GM18907 (cell line): ENCODE results near the gene SEBOX.
A peak's percentile ranks its signal among the peaks of the same experiment; 100 is the strongest.
"Not testable (repeated sequence)": the region's sequence is repeated elsewhere in the genome, so short reads cannot be mapped to it uniquely, and the experiment has no call there.

Source experiments
- ATAC-seq: cut with Tn5 transposase; IDR thresholded peaks from one replicate; pipeline ENCODE4 v1.9.1; 2021; ENCODE audit warnings: mild to moderate bottlenecking, moderate library complexity; ENCODE audit not compliant: unreplicated experiment

SEBOX gene

DNA sequence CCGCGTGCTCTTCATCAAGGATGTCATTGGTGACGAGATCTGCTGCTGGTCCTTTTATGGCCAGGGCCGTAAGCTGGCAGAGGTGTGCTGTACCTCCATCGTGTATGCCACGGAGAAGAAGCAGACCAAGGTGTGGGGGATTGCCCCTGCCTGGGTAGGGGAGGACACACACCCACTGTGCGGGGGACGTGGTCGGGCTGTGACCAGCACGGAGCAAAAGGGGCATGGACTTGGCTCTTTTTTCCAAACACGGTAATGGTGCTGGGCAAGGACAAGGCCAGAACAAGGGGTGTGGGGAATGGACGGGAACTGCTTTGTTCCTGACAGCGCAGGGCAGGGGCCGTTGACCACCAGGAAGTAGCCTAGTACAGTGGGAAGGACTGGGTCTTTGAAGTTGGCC lies 22.7 kb downstream of the SEBOX start:
- ATAC-seq: no peak

DNA sequence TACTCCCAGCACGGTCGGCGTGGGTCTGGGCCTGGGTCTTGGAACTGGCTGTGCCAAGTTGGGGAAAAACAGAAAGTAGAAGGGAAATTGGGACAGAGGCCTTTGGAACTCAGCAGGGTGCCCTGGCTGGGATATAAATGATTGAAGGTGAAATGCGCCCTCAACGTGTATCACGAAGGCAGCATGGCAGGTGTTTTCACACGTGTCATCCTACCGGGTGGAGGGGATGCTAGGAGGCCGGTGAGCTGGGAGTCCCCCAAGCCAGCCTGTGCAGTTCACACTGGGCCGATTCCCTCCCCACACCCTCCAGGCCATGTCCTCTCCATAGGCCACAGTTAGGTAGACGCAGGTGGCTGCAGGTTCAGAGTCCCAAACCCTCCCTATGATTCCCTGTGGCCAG lies 23.5 kb downstream of the SEBOX start:
- ATAC-seq: no peak

DNA sequence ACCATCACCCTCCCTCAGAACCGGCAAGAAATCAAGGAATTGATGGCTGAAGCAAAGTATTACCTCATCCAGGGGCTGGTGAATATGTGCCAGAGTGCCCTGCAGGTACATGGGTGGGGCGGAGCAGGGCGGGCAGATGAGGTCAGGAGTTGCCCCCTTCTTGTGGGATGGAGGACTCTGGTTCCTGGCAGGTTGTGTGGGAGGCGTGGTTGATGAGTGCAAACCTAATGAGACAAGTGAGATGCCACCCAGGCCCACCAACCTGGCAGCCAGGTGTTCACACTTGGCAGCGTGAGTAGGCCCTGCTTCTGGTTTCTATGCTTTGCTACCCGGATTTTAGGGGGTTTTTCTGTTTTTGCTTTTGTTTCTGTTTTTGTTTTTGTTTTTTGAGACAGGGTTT lies 24.6 kb downstream of the SEBOX start:
- no peak for ATAC-seq

DNA sequence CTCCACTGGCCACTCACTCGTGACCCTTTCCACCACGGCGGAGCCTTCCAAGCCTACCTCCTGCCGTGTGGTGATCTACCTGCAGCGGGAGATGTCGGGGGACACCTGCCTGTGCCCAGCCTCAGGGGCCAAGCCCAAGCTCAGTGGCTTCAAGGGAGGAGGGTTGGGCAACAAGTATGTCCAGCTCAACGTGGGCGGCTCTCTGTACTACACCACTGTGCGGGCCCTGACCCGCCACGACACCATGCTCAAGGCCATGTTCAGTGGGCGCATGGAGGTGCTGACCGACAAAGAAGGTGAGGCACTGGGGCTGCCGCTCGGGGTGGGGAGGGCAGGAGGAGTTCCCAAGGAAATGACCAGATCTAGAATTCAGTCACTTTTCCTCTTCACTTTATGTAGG lies 25.6 kb downstream of the SEBOX start:
- no peak for ATAC-seq

DNA sequence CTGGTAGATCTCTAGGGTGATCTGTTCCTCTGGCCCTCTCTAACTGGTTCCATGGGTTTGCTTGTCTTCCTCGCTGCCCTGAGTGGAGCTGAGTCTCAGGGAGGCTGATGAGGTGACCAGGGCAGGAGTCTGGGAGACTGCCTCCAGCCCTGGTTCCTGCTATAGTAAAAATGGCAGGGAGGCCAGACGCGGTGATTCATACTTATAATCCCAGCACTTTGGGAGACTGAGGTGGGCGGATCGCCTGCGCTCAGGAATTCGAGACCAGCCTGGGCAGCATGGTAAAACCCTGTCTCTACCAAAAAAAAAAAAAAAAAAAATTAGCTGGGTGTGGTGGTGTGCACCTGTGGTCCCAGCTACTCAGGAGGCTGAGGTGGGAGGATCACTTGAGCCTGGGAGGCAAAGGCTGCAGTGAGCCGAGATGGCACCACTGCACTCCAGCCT lies 26.2 kb downstream of the SEBOX start:
- not testable (repeated sequence) for ATAC-seq

DNA sequence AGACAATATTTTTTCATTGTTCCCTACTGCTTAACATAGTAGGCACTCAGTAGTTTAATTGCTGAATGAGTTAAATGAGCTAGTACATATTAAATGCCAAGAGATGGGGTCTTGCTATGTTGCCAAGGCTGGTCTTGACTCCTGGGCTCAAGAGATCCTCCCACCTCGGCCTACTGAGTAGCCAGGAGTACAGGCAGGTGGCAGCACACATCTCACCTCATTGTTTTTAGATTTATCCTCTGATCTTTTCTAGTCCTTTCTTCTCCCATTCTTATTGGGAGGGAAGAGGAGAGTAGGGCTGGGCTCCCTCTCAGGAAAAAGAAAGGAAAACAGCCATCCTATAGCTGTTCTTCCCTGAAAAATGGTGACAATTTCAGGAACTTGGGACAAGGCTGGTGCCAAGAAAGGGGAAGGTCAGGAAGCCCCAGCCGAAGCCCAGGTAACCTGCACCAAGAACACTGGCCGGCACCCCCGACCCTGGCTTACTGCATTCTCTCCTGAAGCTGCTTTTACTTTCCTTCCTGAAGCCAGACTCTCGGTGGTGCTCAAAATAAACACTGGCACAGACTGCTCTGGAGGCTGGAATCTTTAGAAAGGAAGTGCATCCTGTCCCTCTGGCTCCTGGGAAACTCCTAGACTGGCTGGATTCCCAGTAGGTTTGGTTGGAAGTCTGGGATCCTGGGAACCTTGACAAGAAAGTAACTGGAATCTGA lies 26.8 kb downstream of the SEBOX start:
- ATAC-seq: no peak

DNA sequence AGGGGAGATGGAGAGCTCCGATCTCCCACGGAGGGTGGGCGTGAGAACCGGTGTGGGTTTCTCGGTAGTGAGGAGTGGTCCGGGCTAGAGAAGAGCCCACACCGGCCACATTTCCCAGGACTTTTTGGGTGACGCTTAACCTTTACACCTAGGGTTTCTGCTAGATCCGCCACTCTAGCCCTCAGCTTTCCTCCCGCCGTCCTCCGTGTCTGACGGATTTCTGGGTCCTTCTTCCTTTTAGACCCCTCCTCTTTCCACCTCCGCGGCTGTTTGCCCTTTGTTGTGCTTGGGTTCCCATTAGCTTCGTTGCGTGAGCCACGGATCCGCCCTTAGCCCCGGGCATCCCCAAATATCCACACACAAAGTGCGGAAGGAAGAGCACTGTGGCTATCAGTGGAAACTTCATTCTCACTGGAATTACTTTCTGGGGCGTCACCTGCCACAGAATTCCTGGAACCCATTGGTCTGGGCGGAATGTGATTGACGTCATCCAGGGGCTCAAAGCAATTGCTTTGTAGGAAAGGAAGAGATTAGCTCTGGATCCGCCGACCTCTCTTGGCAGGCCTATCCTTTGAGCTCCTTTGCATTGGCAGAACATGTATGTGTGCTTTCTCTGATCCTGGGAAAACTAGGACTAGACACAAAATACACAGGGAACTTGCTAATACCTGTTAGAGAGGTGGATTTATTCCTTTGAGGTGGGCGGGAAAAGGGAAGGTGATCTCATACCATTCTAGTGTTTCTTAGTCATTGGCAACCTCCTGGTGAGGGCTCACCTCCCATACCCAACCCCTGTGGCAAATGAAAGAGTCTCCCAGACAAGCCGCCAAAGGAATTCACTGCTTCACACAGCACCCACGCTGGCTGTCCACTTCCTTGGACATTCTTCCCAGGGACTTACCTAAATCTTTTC lies 28.8 kb downstream of the SEBOX start:
- peak; percentile 3 for ATAC-seq

DNA sequence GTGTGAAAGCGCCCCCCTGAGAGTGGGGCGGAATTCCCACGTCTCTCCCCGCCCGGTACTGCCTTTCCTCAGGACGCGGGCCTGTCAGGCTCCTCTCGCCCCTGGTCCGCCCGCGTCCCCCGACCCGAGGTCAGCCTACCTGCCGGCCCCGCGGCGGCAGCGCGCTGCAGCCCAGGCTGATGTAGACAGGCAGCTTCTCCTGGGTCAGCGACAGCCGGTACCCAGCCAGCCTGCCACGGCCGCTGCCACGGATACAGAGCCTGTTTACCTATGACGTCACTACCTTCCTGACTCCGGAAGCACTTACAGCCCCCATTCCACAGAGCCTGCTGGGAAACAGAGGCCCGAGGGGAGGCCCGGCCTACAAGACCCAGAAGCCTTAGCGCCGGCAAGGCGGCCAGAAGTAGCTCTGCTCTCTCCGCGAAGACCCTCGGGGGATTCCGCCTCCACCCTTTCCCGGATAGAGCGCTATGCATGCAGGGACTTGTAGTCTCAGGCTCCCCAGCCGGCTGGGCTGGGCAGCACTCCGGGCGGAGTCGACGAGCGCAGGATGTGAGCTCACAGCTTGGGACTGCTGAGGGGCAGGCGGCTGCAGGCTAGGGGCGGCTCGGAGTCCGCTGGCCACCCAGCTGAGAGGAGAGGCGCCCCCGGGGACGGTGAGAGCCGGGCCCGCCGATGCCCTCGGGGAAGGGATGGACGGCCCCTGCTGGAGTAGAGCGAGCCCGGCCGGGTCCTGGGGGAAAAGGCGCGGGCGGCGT lies 29.6 kb downstream of the SEBOX start, which contains the start of the genes IFT20 and TNFAIP1:
TSS of gene IFT20 (minus strand) at position 272 of the 758 bp plus-strand sequence. CDS start 3,487 bp downstream, outside the sequence.
TSS of gene TNFAIP1 (plus strand) at position 561 of the 758 bp plus-strand sequence. CDS start 3,761 bp downstream, outside the sequence.
- peak; percentile 95 for ATAC-seq

DNA sequence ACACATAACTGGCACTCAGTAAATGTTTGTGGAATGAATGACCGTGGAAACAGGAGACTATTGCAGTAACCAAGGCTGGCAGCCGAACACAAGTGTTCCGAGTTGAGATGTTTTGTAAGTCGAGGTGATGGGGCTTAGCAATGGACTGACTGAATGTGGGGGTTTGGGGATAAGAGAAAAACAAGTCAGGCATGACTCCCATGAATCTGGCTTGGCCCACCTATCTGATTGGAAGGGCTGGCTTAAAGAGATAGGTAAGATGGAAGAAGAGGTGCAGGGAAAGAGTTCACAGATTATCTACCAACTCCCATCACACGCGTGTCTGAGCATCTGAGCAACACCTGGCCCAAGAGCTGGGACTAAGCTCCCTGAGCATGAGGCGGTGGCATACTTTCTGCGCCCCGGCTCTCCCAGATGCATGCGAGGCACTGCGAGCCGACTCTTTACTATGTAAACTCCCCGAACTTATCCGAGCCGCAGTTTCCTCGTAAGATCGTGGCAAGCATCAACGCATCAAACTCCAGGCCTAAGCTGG lies 30.3 kb downstream of the SEBOX start:
- ATAC-seq: no peak

DNA sequence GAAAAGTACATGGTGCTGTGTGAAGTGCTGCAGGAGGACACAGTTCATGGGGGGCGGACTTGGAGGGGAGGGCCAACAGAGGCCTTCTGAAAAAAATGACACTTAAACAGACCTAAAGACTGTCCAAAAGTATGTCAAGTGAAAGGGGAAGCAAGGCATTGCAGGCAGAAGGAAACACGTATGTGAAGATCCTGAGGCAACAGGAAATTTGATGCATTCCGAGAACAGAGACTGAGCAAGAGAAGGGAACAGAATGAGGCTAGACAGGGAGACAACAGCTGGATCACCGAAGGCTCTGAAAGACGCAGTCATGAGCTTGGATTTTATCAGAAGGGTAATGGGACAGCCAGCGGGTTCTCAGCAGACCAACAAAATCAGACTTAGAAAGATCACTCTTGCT lies 30.8 kb downstream of the SEBOX start:
- ATAC-seq: no peak

DNA sequence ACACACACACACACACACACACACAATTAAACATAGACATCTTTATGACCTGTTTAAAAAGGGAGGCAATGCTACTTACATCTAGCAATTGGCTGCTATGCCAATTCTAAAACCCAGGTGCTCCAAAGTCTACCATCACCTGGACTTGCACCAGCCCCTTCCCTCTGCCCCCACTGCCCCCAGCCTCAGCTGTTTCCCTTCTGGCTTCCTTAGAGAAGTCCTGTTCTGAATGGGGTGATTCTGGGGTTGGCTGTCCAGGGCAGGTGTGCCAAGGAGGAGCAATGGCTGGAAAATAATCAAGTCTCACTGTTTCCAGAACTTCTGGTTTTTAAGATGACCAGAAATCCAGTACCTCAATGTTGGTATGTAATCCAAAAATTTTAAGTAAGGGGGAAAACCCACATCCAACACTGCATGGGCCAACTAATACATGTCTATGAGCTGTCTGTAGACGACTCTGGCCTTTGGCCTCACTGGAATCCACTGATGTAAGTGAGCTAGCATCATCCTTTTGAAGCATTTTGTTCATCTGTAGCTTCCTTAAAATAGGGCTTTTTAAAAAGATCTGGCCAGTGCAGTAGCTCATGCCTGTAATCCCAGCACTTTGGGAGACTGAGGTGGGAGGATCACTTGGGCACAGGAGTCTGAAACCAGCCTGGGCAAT lies 31.8 kb downstream of the SEBOX start:
- no peak for ATAC-seq

DNA sequence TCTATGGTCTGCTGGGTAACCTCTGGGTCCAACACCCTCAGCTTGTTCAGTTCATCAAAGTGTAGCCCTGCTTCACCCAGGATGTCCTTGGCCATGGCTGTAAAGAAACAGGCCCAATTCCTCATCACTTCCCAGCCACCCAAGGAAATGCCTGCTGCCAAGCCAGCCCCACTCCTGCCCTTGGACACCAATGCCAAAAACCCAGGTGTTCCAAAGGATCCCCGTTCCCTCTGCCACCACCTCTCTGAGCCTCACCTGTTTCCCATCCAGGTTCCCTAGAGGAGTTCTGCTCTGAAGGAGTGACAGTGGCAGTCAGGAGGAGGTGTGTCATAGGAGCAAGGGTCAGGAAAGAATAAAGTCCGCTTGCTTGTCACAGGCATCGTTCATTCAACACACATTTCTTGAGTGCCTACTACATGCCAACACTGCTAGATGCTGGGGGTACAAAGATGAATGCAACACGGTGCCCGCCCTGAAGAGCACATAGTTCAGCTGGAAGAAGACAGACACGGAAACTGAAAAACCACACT lies 33.0 kb downstream of the SEBOX start:
- no peak for ATAC-seq

DNA sequence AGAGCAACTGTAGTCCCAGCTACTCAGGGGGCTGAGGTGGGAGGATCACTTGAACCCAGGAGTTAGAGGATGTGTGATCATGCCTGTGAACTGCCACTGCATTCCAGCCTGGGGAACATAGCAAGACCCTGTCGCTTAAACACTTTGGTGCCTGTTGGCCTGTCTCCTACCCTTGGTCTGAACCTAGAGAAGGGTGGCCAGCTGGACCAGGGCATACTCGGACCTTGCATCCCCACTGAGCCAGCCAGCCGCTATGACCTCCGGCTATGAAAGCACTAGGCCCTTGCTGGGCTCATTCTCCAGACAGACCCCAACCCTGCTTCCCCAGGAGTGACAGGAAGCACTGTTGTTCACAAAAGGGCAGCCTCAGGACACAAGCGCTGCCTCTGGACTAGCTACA lies 34.3 kb downstream of the SEBOX start:
- ATAC-seq: no peak

DNA sequence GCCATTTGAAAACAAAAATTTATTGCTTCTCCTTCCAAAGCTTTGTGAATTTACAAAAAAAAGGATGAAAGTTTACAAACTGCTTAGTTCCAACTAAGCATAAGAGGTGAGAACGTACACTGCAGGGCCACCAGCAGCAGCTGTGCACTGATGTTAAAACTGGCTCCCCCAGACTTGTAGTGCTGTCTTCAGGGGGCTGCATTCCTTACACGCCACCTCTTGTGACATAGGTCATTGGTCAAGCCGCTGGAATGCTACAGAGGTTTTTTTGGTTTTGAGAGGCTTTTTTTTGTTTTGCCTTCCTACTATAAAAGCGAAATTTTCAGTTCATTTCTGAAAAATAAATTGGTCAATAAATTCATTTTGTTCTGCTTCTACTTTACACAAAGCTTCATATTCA lies 36.7 kb downstream of the SEBOX start:
- ATAC-seq: no peak

DNA sequence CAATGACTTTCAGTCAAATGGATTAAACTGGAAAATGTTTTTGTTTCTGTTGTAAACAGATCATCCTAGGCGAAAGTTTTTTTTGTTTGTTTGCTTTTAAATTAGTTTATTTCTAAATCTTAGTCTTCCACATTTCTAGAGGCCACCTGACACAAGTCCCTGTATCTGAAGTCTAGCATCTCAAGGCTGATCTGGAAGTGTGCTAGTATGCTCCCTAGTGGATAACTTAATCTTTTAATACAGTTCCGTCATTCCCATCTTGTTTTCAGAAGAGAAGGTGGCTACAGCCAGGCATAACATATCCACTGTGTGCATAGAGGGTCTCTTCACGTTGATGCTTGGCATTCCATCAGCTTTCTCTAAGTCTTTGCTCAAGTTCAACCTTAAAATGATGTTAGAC lies 37.3 kb downstream of the SEBOX start:
- no peak for ATAC-seq

DNA sequence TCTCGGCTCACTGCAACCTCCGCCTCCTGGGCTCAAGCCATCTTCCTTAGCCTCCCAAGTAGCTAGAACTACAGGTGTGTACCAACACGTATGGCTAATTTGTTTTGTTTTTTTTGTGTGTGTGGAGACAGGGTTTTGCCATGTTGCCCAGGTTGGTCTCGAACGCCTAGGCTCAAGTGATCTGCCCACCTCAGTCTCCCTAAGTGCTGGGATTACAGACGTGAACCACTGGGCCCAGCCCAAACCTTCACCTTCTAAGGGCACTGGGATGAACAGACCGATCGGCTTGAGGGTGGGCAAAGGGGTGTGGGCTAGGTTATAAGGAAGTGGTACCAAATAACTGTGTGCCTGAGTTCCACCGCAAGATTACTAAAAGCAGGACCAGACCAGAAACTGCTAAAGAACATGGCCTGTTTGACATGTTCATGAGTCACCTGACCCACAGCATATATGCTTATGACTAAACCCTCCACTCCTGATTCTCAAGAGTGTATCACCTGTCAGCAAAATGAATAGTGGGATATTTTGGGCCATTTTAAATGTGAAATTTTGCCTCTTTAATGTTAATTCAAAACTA lies 37.9 kb downstream of the SEBOX start:
- peak; percentile 47 for ATAC-seq

DNA sequence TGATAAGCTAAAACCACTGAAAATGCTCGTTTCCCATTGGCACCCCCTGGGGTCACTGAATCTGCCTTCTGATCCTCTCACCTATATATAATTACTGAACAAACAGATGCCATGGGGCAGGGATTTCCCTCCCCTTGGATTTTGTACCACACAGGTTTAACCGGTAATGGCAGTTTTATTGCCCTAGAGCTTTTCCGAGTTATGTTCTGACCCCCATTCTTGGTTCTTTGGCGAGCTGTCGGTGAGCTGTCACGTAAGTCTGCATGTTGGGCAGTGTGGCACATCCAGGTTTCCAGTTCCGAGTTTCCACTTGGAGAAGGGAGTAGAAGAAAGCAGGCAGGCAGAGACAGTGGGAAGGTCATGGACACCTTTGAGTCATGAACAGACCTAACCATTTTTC lies 38.9 kb downstream of the SEBOX start:
- no peak for ATAC-seq

DNA sequence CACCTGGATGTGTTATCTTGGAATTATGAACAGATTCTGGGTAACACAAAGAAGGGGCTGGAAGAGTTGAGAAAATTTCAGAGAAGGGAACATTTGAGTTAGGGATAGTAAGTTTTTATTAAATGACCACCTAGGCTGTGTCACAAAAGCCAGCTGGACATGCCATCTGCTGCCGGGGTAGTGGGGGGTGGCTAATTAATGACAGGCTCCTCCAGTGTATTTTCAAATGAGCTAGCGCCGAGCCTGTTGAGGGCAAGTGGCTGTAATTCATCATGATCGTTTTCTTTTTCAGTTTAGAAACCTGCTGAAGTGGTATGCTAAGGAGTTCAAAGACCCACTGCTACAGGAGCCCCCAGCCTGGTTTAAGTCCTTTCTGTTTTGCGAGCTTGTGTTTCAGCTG lies 39.8 kb downstream of the SEBOX start:
- no peak for ATAC-seq

DNA sequence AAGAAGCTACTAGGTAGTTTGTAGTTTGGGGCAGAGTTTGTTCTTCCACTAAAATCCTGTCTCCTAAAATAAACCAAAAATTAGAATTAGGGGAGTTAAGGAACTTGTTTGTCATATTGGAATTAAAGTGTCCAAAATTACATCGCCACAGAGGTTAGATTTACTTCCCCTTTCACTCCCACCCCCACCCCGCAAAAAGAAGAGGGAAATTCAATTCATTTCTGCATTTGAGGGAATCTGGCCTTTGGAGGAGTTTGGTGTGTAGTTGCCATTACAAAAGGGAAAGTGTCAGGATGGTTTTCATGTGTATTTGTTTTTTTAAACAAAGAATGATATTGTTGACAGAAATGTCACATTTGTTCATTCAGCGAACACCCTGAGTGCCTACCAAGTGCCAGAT lies 40.2 kb downstream of the SEBOX start:
- ATAC-seq: no peak

DNA sequence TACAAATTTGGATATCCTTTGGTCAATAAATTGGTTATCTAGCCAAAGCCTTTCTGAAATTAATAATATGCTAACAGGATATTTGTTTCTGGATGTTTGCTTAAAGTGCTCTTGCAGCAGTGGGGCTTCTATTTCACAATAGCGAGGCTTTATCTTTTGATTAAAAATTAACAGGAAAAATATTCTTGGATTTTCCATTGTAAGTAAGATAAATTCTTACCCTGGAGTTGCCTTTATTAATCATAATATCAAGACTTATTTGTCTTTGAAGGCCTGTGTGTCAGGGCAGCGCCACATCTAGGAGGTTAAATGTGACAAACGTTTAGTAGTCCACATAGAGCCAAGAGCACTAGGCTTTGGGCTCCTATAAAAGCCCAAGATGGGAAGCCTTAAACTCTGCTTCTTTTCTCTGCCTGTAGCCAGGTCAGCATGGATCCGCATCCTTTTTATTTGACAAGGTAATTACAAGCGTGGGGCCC lies 40.7 kb downstream of the SEBOX start:
- no peak for ATAC-seq
